ENCODE results near the gene CYCS.
"Not testable (repeated sequence)": the region's sequence is repeated elsewhere in the genome, so short reads cannot be mapped to it uniquely, and the experiment has no call there.

- TF ChIP-seq, protein P1, sequence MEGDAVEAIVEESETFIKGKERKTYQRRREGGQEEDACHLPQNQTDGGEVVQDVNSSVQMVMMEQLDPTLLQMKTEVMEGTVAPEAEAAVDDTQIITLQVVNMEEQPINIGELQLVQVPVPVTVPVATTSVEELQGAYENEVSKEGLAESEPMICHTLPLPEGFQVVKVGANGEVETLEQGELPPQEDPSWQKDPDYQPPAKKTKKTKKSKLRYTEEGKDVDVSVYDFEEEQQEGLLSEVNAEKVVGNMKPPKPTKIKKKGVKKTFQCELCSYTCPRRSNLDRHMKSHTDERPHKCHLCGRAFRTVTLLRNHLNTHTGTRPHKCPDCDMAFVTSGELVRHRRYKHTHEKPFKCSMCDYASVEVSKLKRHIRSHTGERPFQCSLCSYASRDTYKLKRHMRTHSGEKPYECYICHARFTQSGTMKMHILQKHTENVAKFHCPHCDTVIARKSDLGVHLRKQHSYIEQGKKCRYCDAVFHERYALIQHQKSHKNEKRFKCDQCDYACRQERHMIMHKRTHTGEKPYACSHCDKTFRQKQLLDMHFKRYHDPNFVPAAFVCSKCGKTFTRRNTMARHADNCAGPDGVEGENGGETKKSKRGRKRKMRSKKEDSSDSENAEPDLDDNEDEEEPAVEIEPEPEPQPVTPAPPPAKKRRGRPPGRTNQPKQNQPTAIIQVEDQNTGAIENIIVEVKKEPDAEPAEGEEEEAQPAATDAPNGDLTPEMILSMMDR (IDR thresholded peaks at IDR 0.05; ENCODE audit: poor library complexity): not testable (repeated sequence)
- not testable (repeated sequence) for TF ChIP-seq EZH2 (IDR thresholded peaks at IDR 0.05; ENCODE audit: borderline replicate concordance); EZH2phosphoT487 (IDR thresholded peaks at IDR 0.05; ENCODE audit: low read depth, severe bottlenecking, unreplicated experiment)
Measured at GRCh38 chr7:25082041-25082440, 43.0 kb downstream of the CYCS start.

Measured in hepatocyte (in vitro differentiated cells).